Measurements from ENCODE around the gene MMP28.

DNA sequence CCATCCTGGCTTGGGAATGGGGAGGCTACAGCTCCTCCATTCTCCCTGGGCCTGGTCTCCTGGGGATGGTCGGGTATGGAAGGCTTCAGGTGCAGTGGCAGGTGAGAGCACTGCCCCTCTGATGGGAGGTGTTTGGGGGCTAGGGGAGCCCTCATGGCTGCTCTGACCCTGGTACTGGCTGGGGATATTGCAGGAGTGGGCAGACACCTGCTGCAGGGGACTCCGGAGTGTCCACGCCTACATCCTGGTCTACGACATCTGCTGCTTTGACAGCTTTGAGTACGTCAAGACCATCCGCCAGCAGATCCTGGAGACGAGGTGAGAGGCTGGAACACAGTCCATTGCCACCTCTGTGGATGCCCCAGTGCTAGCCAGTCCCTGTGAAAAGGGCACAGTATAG, 55.2 kb downstream of the MMP28 start:
- TF ChIP-seq CTCF (conservative IDR thresholded peaks at IDR 0.05 in 1 of 2, IDR thresholded peaks at IDR 0.05 in 1 of 2; ENCODE audit: low read depth in 1 of 2, low read length in 2 of 2) (no peak), EZH2 (IDR thresholded peaks at IDR 0.05; ENCODE audit: low read length, missing control alignments) (no peak)
